Kidney glomerular epithelial cell (primary cell): ENCODE measurements around the gene ERG28.

Experiments used
- DNase-seq: peaks from one replicate; lab custom pipeline; 2025; lab: John Stamatoyannopoulos, UW

Gene ERG28

GRCh38 chr14:75658957-75659356, 1.7 kb downstream of the ERG28 start:
- DNase-seq: no peak

GRCh38 chr14:75657331-75657730, 3.3 kb downstream of the ERG28 start:
- no peak for DNase-seq

GRCh38 chr14:75655235-75655634, 5.4 kb downstream of the ERG28 start:
- DNase-seq: no peak

GRCh38 chr14:75654127-75654732, 6.4 kb downstream of the ERG28 start:
- peak; percentile 84 for DNase-seq

- no peak for DNase-seq
These were observed 7.1 kb downstream of the ERG28 start for GRCh38 chr14:75653563-75653962.

- no peak for DNase-seq
These were observed 10.2 kb downstream of the ERG28 start for GRCh38 chr14:75650253-75651058.

- DNase-seq: no peak
These were observed 10.9 kb downstream of the ERG28 start for GRCh38 chr14:75649773-75650172.

- DNase-seq: no peak
These were observed 11.3 kb downstream of the ERG28 start for GRCh38 chr14:75649337-75649736.

GRCh38 chr14:75648066-75648838, 12.4 kb downstream of the ERG28 start:
- peak; percentile 99 for DNase-seq

GRCh38 chr14:75647640-75648039, 13.0 kb downstream of the ERG28 start:
- peak; percentile 55 for DNase-seq

GRCh38 chr14:75646762-75647161, 13.9 kb downstream of the ERG28 start:
- no peak for DNase-seq

GRCh38 chr14:75645056-75645455, 15.6 kb downstream of the ERG28 start:
- no peak for DNase-seq

GRCh38 chr14:75643985-75644384, 16.7 kb downstream of the ERG28 start:
- no peak for DNase-seq

GRCh38 chr14:75640876-75641275, 19.8 kb downstream of the ERG28 start:
- no peak for DNase-seq

GRCh38 chr14:75636100-75636692, 24.5 kb downstream of the ERG28 start:
- peak; percentile 60 for DNase-seq

- no peak for DNase-seq
These were observed 25.8 kb downstream of the ERG28 start for GRCh38 chr14:75634848-75635247.

- DNase-seq: peak; percentile 87
These were observed 29.2 kb downstream of the ERG28 start for GRCh38 chr14:75631453-75631831.

GRCh38 chr14:75630695-75631452, 29.8 kb downstream of the ERG28 start:
- DNase-seq: no peak

- DNase-seq: no peak
These were observed 31.9 kb downstream of the ERG28 start for GRCh38 chr14:75628816-75629215.

- DNase-seq: no peak
These were observed 33.3 kb downstream of the ERG28 start for GRCh38 chr14:75627406-75627805.

- no peak for DNase-seq
These were observed 33.8 kb downstream of the ERG28 start for GRCh38 chr14:75626863-75627262.

GRCh38 chr14:75626396-75626795, 34.3 kb downstream of the ERG28 start:
- DNase-seq: no peak
